Endodermal cell (in vitro differentiated cells): Measurements from ENCODE around the gene CCT5. TPM values are rescaled to one million over a fixed set of nuclear protein-coding genes. Genes with fewer than 3 reads are reported as not detected.
"Not testable (repeated sequence)": the region's sequence is repeated elsewhere in the genome, so short reads cannot be mapped to it uniquely, and the experiment has no call there.

Source experiments
- DNase-seq: peaks from one replicate; pipeline ENCODE4 v3.0.0-alpha.2; 2017
- H3K27ac ChIP-seq: 2 replicates; pipeline ENCODE4 v1.5.1; 2013; ENCODE audit warnings: mild to moderate bottlenecking, low read depth, low read length, moderate library complexity
- H3K27me3 ChIP-seq: 2 replicates; pipeline ENCODE4 v1.6.1; 2013; ENCODE audit warnings: mild to moderate bottlenecking, low read length, moderate library complexity; ENCODE audit not compliant: insufficient read depth, control insufficient read depth, poor library complexity, severe bottlenecking
- H3K36me3 ChIP-seq: 2 replicates; pipeline ENCODE4 v1.7.0; 2013; ENCODE audit warnings: mild to moderate bottlenecking, low read length, moderate library complexity; ENCODE audit not compliant: control insufficient read depth, insufficient read depth
- H3K4me1 ChIP-seq: one replicate; pipeline ENCODE4 v1.7.0; 2013; ENCODE audit warnings: low read length; ENCODE audit not compliant: control insufficient read depth, insufficient read depth
- H3K4me3 ChIP-seq: 2 replicates; pipeline ENCODE4 v1.5.1; 2013; ENCODE audit warnings: mild to moderate bottlenecking, low read length, moderate library complexity
- H3K9ac ChIP-seq: 2 replicates; pipeline ENCODE4 v1.6.1; 2013; ENCODE audit warnings: mild to moderate bottlenecking, low read length, moderate library complexity; ENCODE audit not compliant: poor library complexity, severe bottlenecking; ENCODE audit errors: extremely low read depth
- H3K9me3 ChIP-seq: 2 replicates; pipeline ENCODE4 v1.6.1; 2013; ENCODE audit warnings: mild to moderate bottlenecking, low read length, moderate library complexity; ENCODE audit not compliant: control insufficient read depth
- H3K27ac Mint-ChIP-seq: 2 replicates; pipeline ENCODE4 v1.8.0; 2020; ENCODE audit warnings: mixed read lengths
- H3K27me3 Mint-ChIP-seq: 2 replicates; pipeline ENCODE4 v1.8.0; 2021; ENCODE audit warnings: mild to moderate bottlenecking, mixed read lengths; ENCODE audit not compliant: insufficient read depth
- H3K36me3 Mint-ChIP-seq: 2 replicates; pipeline ENCODE4 v1.8.0; 2020; ENCODE audit warnings: low read depth, mixed read lengths
- H3K4me1 Mint-ChIP-seq: 2 replicates; pipeline ENCODE4 v1.8.0; 2020; ENCODE audit warnings: mixed read lengths
- H3K4me3 Mint-ChIP-seq: 2 replicates; pipeline ENCODE4 v1.8.0; 2020; ENCODE audit warnings: mild to moderate bottlenecking, moderate library complexity, mixed read lengths
- H3K9me3 Mint-ChIP-seq: 2 replicates; pipeline ENCODE4 v1.8.0; 2020; ENCODE audit warnings: mild to moderate bottlenecking, mixed read lengths
- WGBS, 2 experiments: methylation state at CpG; one replicate each; pipeline versions ENCODE4 v1.1.5 to v1.1.7; 2013; ENCODE audit warnings: missing lambda C conversion rate in 2 of 2, mixed read lengths in 1 of 2; ENCODE audit not compliant: insufficient coverage in 1 of 2, insufficient read length in 1 of 2; 5-methylcytosine and 5-hydroxymethylcytosine counted together
- total RNA-seq, 2 donors: library from RNA; stranded (reverse); fragmentation: NEBNext Ultra II Directional in 1 of 2; extraction: Animal tissue kit (Norgen Biotek cat#: 25700) in 1 of 2; gene quantifications; 2 replicates in 1 of 2; 3 replicates in 1 of 2; pipeline ENCODE4 v1.2.1, GENCODE V29; 2021
- TF ChIP-seq, protein P1 (sequence below): fragments of 200-600 bp; sonication (generic); conservative IDR thresholded peaks from 2 replicates; pipeline ENCODE4 v1.5.0; 2021; ENCODE audit warnings: antibody characterized with exemption, mild to moderate bottlenecking

CCT5 gene
- total RNA-seq, 2 donors from 2014 or later: 316 to 356 TPM

DNA sequence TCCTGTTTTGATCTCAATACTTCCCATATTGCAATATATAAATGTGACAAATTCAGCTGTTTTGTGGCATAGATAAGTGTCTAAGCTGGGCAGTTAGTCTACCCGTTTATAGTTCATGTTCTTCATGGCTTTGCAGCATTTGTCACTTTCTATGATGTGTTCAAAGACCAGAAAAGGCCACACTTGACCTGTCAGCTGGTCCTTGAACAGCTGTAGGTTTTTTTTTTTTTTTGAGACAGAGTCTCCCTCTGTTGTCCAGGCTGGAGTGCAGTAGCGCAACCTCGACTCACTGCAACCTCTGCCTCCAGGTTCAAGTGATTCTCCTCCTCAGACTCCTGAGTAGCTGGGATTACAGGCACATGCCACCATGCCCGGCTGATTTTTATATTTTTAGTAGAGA lies 29.2 kb downstream of the CCT5 start:
- Histone ChIP-seq H3K27ac (no peak overlapping the region), H3K4me1 (no peaks in the 10 kb centered on the region), H3K4me3 (no peak overlapping the region), H3K36me3 (no peaks in the 10 kb centered on the region), H3K9ac (no peak overlapping the region), H3K9me3 (no peaks in the 10 kb centered on the region), H3K27me3 (no peaks in the 10 kb centered on the region)
- Mint-ChIP-seq H3K4me1 (peaks cover 17% of the 10 kb centered on the region), H3K9me3 (no peaks in the 10 kb centered on the region), H3K27ac (no peak overlapping the region), H3K4me3 (no peak overlapping the region), H3K36me3 (no peaks in the 10 kb centered on the region), H3K27me3 (no peaks in the 10 kb centered on the region)
- WGBS, 2 experiments: 93 to 100% methylated on average over 1 to 3 of the region's 4 CpGs
- no peak for DNase-seq
- TF ChIP-seq, protein P1, sequence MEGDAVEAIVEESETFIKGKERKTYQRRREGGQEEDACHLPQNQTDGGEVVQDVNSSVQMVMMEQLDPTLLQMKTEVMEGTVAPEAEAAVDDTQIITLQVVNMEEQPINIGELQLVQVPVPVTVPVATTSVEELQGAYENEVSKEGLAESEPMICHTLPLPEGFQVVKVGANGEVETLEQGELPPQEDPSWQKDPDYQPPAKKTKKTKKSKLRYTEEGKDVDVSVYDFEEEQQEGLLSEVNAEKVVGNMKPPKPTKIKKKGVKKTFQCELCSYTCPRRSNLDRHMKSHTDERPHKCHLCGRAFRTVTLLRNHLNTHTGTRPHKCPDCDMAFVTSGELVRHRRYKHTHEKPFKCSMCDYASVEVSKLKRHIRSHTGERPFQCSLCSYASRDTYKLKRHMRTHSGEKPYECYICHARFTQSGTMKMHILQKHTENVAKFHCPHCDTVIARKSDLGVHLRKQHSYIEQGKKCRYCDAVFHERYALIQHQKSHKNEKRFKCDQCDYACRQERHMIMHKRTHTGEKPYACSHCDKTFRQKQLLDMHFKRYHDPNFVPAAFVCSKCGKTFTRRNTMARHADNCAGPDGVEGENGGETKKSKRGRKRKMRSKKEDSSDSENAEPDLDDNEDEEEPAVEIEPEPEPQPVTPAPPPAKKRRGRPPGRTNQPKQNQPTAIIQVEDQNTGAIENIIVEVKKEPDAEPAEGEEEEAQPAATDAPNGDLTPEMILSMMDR: no peak

DNA sequence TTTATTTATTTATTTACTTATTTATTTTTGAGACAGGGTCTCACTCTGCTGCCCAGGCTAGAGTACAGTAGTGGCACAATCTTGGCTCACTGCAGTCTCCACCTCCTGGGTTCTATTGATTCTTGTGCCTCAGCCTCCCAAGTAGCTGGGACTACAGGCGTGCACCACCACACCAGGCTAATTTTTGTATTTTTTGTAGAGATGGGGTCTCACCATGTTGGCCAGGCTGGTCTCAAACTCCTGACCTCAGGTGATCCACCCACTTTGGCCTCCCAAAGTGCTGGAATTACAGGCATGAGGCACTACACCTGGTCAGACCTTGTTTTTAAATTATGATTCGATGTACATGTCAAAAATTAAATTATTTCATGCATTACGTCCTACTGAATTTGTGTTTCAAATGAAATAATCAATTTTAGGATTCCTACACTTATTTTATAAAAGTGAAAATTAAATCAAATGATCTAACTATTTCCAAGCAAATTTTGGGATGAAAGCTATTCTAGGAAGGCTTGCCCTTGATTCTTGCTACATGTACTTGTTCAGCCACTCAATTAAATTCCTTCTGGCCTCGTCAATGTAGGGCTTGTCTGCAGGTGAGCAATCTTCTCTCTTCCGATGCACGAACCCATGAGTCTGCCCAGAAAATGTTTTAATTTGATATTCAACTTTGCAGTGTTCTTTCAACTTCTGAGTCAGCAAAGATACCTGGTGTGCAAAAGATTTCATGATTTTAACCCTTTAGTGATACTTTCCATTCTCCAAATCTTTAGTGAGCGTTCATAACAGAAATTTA lies 30.0 kb downstream of the CCT5 start:
- Histone ChIP-seq H3K36me3 (no peaks in the 10 kb centered on the region), H3K9me3 (no peaks in the 10 kb centered on the region), H3K27me3 (no peaks in the 10 kb centered on the region), H3K4me1 (no peaks in the 10 kb centered on the region), H3K9ac (no peak overlapping the region), H3K27ac (no peak overlapping the region), H3K4me3 (no peak overlapping the region)
- Mint-ChIP-seq H3K36me3 (no peaks in the 10 kb centered on the region), H3K27ac (no peak overlapping the region), H3K4me1 (peaks cover 16% of the 10 kb centered on the region), H3K9me3 (no peaks in the 10 kb centered on the region), H3K27me3 (no peaks in the 10 kb centered on the region), H3K4me3 (no peak overlapping the region)
- TF ChIP-seq, protein P1: no peak
- DNase-seq: no peak
- 77 to 90% methylated on average over 4 to 7 of the region's 7 CpGs for WGBS, 2 experiments

- TF ChIP-seq, protein P1: peak; percentile 98
- peaks cover 6% of the 10 kb centered on the region for H3K36me3 Mint-ChIP-seq
- H3K4me1 Mint-ChIP-seq: peaks cover 6% of the 10 kb centered on the region
- no peaks in the 10 kb centered on the region for H3K4me1 ChIP-seq
- H3K9ac ChIP-seq: no peak overlapping the region
- H3K36me3 ChIP-seq: no peaks in the 10 kb centered on the region
- no peak overlapping the region for H3K27ac Mint-ChIP-seq
- H3K4me3 ChIP-seq: no peak overlapping the region
- H3K9me3 Mint-ChIP-seq: no peaks in the 10 kb centered on the region
- no peaks in the 10 kb centered on the region for H3K9me3 ChIP-seq
- no peaks in the 10 kb centered on the region for H3K27me3 Mint-ChIP-seq
- WGBS, 2 experiments: 31 to 35% methylated on average over 13 to 17 of the region's 17 CpGs
- no peaks in the 10 kb centered on the region for H3K27me3 ChIP-seq
- no peak overlapping the region for H3K4me3 Mint-ChIP-seq
- H3K27ac ChIP-seq: peak overlapping the region; percentile 71
- peak; percentile 95 for DNase-seq
These were observed 34.0 kb downstream of the CCT5 start for GRCh38 chr5:10283927-10284635.

- H3K4me3 ChIP-seq, H3K9ac ChIP-seq, H3K27ac ChIP-seq, H3K4me1 Mint-ChIP-seq, H3K27me3 Mint-ChIP-seq, H3K9me3 Mint-ChIP-seq, H3K4me1 ChIP-seq, H3K27me3 ChIP-seq, H3K27ac Mint-ChIP-seq, DNase-seq, H3K36me3 Mint-ChIP-seq, H3K9me3 ChIP-seq, H3K36me3 ChIP-seq, H3K4me3 Mint-ChIP-seq: not testable (repeated sequence)
- 87 to 94% methylated on average over 5 to 8 of the region's 8 CpGs for WGBS, 2 experiments
These were observed 35.3 kb downstream of the CCT5 start for GRCh38 chr5:10285362-10285761.
